GM10266 (cell line): Measurements from ENCODE around the gene B3GLCT.

Experiments used
- DNase-seq: peaks from one replicate; pipeline ENCODE4 v3.0.0; 2012; ENCODE audit errors: extremely low spot score
- CTCF ChIP-seq: IDR thresholded peaks from 2 replicates; pipeline ENCODE4 v1.5.1; 2012; ENCODE audit warnings: mild to moderate bottlenecking, low read depth; ENCODE audit not compliant: control insufficient read depth, insufficient read depth; ENCODE audit errors: missing control alignments

Gene B3GLCT

DNA sequence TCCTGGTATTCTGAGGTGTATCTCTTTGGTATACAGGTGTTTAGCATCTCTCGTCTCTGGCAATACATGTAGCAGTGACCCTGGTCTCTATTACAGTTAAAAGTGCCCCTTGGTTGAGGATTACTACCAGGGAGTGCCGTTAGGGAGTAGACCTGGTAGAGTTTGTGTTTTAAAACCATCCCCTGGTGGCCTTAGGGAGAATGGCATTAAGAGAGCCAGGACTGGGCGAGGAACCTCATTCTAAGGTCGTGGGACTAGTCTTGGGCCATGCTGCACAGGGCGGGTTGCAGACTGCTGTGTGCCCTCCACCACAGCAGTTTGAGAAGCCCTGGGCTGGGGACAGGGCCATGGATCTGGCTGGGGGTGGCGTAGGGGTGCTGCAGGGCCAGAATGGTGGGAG is 35.0 kb downstream of the B3GLCT start:
- TF ChIP-seq CTCF = no peak
- no peak for DNase-seq

DNA sequence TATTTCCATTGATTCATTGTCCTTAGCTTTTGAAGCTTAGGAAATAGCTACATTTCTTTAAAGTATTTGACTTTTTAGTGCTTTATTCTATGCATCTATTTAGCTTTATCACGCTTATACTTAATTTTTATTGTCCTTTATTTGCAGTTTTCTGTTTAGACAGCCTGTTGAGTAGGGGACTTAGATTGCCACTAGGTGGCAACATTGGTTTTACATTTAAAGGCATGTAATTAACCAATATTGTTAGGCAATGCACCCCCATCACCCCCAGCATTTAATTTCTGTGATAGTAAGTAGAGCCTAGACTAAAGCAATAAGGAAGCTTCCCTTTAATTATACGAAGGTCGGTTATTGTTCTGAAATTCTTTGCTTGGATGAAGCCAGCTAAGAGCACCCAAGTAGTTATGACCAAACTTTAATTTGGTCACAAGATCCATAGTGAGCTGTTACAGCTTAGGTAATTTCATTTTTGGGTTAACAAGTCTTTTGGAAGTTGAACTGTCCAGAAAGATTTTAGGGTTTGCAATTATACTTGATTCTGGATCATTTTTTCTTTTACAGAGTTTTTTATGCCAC is 36.5 kb downstream of the B3GLCT start:
- peak; percentile 14 for DNase-seq
- TF ChIP-seq CTCF = peak; percentile 55

- TF ChIP-seq CTCF = no peak
- DNase-seq = no peak
Observed at GRCh38 chr13:31240921-31241320, 41.1 kb downstream of the B3GLCT start.

DNA sequence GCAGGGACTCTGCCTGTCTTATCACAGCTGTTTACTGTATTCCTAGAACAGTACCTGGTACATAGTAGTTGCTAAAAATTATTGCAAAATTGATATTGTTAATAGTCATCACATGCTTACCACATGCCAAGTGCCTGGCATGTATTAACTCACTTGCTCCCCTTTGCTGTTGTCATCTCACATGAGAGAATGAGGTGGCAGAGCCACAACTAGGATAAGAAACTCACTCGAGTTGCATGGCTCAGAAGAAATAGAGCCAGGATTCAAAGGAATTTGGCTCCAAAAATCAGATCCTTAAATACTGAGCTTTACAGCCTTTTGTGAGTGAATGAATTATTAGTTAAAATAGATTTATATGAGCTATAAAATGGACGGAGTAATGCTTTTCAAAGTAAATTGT is 42.6 kb downstream of the B3GLCT start:
- TF ChIP-seq CTCF = no peak
- no peak for DNase-seq

- TF ChIP-seq CTCF = no peak
- DNase-seq = no peak
Observed at GRCh38 chr13:31242916-31243315, 43.1 kb downstream of the B3GLCT start.

DNA sequence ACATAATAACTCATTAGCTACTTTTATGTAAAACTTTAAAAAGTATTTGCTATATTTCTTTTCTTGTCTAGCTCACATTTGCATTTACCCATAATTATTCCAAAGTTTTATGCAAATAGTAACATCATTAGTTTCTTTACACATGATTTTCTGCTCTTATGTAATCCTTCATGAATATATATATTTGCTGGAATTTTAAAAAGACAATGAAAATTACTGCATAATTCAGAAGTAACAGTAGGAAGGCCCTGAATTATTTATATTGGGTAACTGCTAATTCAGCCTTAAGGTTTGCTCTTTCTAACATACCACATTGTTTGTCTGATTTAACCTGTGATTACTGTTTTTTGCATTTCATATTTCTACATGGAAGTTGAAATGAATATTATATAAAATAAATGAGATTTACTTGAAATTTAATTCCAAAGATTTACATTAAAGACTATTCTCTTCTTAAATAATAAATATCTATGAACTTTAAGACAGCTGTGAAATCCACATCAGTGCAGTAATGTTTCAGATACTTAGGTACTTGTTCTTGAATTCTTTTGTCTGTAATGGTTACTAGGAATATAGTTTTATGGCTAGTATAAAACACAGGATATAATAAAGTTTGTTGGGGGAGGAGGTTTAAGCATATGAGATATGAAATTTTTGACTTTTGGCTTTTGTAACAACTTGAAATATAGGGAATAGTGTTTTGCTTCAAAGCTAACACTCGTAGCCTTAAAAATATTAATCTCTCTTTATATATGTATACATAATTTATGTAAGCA is 46.0 kb downstream of the B3GLCT start:
- DNase-seq = no peak
- TF ChIP-seq CTCF = no peak

DNA sequence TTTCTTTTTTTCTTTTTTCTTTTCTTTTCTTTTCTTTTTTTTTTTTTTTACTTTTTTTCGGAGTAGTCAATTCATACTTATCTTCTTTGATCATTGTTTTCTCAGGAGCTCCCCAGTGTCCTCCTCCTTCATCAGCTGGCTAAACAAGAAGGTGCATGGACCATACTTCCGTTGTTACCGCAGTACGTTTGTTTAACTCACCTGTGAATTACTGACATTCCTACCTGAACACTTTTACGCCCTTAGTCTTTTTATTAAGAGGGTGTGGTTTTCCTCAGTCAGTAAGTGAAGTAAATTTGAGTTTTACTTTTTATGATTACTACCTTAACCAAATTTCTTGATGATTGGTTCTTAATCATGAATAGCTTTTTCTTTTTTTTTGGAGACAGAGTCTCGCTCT is 47.1 kb downstream of the B3GLCT start:
- no peak for TF ChIP-seq CTCF
- no peak for DNase-seq
